Right lobe of liver (tissue), 4 donors: ENCODE measurements around the gene HTR5A.

Experiments used
- POLR2A ChIP-seq: fragments of 450-650 bp; IDR thresholded peaks from one replicate; pipeline ENCODE4 v1.6.1; 2017; ENCODE audit warnings: antibody characterized with exemption, mild to moderate bottlenecking
- TF ChIP-seq, protein P1 (sequence below), 4 donors: fragments of 200-600 bp in 3 of 4; fragments of 450-650 bp in 1 of 4; IDR thresholded peaks; one replicate each; pipeline versions ENCODE4 v1.5.1 to v1.8.0; 2016 to 2022; ENCODE audit warnings: antibody characterized with exemption in 4 of 4, mild to moderate bottlenecking in 2 of 4
- donor health status: DM: no; HTN: no; CAD: no.
- donor health status: DM: no; HTN: no; CAD: no.
- donor health status: DM: no; HTN: yes; CAD: no.

DNA sequence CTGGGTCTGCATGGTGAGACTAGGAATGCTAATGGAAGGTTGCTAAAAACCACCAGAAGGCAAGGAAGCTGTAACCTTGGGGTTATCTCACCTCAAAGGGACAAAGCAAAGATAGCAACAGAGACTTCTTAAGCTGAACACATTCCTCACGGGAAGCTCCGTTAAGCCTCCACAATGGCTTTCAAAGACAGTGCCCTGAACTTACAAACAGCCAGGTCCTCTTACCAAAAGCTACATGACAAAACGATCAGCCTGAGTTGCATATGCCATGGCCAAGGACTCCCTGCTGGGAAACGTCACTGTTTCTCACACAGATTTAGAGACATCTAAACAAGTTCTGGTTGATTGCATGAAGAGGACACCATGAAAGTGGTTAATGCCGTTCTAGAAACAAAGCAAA, 52.7 kb downstream of the HTR5A start:
- TF ChIP-seq, protein P1, sequence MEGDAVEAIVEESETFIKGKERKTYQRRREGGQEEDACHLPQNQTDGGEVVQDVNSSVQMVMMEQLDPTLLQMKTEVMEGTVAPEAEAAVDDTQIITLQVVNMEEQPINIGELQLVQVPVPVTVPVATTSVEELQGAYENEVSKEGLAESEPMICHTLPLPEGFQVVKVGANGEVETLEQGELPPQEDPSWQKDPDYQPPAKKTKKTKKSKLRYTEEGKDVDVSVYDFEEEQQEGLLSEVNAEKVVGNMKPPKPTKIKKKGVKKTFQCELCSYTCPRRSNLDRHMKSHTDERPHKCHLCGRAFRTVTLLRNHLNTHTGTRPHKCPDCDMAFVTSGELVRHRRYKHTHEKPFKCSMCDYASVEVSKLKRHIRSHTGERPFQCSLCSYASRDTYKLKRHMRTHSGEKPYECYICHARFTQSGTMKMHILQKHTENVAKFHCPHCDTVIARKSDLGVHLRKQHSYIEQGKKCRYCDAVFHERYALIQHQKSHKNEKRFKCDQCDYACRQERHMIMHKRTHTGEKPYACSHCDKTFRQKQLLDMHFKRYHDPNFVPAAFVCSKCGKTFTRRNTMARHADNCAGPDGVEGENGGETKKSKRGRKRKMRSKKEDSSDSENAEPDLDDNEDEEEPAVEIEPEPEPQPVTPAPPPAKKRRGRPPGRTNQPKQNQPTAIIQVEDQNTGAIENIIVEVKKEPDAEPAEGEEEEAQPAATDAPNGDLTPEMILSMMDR (IDR thresholded peaks at IDR 0.05) = no peak
- TF ChIP-seq POLR2A = no peak
